Activated naive CD4-positive, alpha-beta T cell treated with anti-CD3 and anti-CD28 coated beads, Interleukin-2, amount 50 U/mL, for 24 hours (primary cell): ENCODE results near the gene CD52.
A peak's percentile ranks its signal among the peaks of the same experiment; 100 is the strongest.
"Not testable (repeated sequence)": the region's sequence is repeated elsewhere in the genome, so short reads cannot be mapped to it uniquely, and the experiment has no call there.

Experiments
- H3K27ac Mint-ChIP-seq: one replicate; pipeline ENCODE4 v1.8.0; 2021; ENCODE audit warnings: mild to moderate bottlenecking, mixed read lengths
- H3K27me3 Mint-ChIP-seq: one replicate; pipeline ENCODE4 v1.8.0; 2021; ENCODE audit warnings: mixed read lengths
- H3K36me3 Mint-ChIP-seq: one replicate; pipeline ENCODE4 v1.8.0; 2021; ENCODE audit warnings: mixed read lengths
- H3K4me1 Mint-ChIP-seq: one replicate; pipeline ENCODE4 v1.8.0; 2021; ENCODE audit warnings: mixed read lengths
- H3K4me3 Mint-ChIP-seq: one replicate; pipeline ENCODE4 v1.8.0; 2021; ENCODE audit warnings: mild to moderate bottlenecking, mixed read lengths
- H3K9me3 Mint-ChIP-seq: one replicate; pipeline ENCODE4 v1.8.0; 2021; ENCODE audit warnings: mixed read lengths

Gene CD52

GRCh38 chr1:26290122-26290881 lies 27.5 kb upstream of the CD52 start:
- no peaks in the 10 kb centered on the region for H3K9me3 Mint-ChIP-seq
- peak overlapping the region; percentile 94 for H3K27ac Mint-ChIP-seq
- peaks cover 83% of the 10 kb centered on the region for H3K4me1 Mint-ChIP-seq
- peak overlapping the region; percentile 51 for H3K4me3 Mint-ChIP-seq
- H3K36me3 Mint-ChIP-seq = no peaks in the 10 kb centered on the region
- H3K27me3 Mint-ChIP-seq = no peaks in the 10 kb centered on the region

GRCh38 chr1:26290882-26291261 lies 26.9 kb upstream of the CD52 start:
- Mint-ChIP-seq H3K4me1 (peaks cover 85% of the 10 kb centered on the region), H3K9me3 (no peaks in the 10 kb centered on the region), H3K4me3 (no peak overlapping the region), H3K27ac (peak overlapping the region; percentile 87), H3K36me3 (no peaks in the 10 kb centered on the region), H3K27me3 (no peaks in the 10 kb centered on the region)

- Mint-ChIP-seq H3K9me3 (no peaks in the 10 kb centered on the region), H3K36me3 (no peaks in the 10 kb centered on the region), H3K4me1 (peaks cover 85% of the 10 kb centered on the region), H3K27me3 (no peaks in the 10 kb centered on the region), H3K4me3 (no peak overlapping the region), H3K27ac (peak overlapping the region; percentile 87)
Observed at GRCh38 chr1:26291433-26291832, 26.3 kb upstream of the CD52 start.

GRCh38 chr1:26291939-26292338 lies 25.8 kb upstream of the CD52 start:
- no peak overlapping the region for H3K4me3 Mint-ChIP-seq

GRCh38 chr1:26292735-26293134 lies 25.0 kb upstream of the CD52 start:
- Mint-ChIP-seq H3K4me1 (peaks cover 72% of the 10 kb centered on the region), H3K27ac (peak overlapping the region; percentile 55)
- not testable (repeated sequence) for H3K36me3 Mint-ChIP-seq, H3K4me3 Mint-ChIP-seq, H3K27me3 Mint-ChIP-seq, H3K9me3 Mint-ChIP-seq

More at GRCh38 chr1:26291939-26292338, 25.8 kb upstream of the CD52 start:
- Mint-ChIP-seq H3K4me1 (peaks cover 80% of the 10 kb centered on the region), H3K27ac (peak overlapping the region; percentile 87), H3K27me3 (no peaks in the 10 kb centered on the region), H3K36me3 (no peaks in the 10 kb centered on the region), H3K9me3 (no peaks in the 10 kb centered on the region)

GRCh38 chr1:26293911-26294463 lies 23.8 kb upstream of the CD52 start:
- Mint-ChIP-seq H3K9me3 (no peaks in the 10 kb centered on the region), H3K36me3 (no peaks in the 10 kb centered on the region), H3K27ac (no peak overlapping the region)

GRCh38 chr1:26295194-26296138 lies 22.3 kb upstream of the CD52 start:
- Mint-ChIP-seq H3K36me3 (no peaks in the 10 kb centered on the region), H3K9me3 (no peaks in the 10 kb centered on the region), H3K27ac (peak overlapping the region; percentile 87), H3K27me3 (no peaks in the 10 kb centered on the region), H3K4me1 (peaks cover 60% of the 10 kb centered on the region), H3K4me3 (no peak overlapping the region)

More at GRCh38 chr1:26293911-26294463, 23.8 kb upstream of the CD52 start:
- H3K4me1 Mint-ChIP-seq = peaks cover 62% of the 10 kb centered on the region
- H3K27me3 Mint-ChIP-seq = no peaks in the 10 kb centered on the region
- no peak overlapping the region for H3K4me3 Mint-ChIP-seq

- H3K27ac Mint-ChIP-seq = no peak overlapping the region
- no peaks in the 10 kb centered on the region for H3K36me3 Mint-ChIP-seq
- peaks cover 54% of the 10 kb centered on the region for H3K4me1 Mint-ChIP-seq
- no peaks in the 10 kb centered on the region for H3K9me3 Mint-ChIP-seq
- no peak overlapping the region for H3K4me3 Mint-ChIP-seq
- H3K27me3 Mint-ChIP-seq = no peaks in the 10 kb centered on the region
Observed at GRCh38 chr1:26296340-26297056, 21.3 kb upstream of the CD52 start.

- Mint-ChIP-seq H3K9me3 (no peaks in the 10 kb centered on the region), H3K4me1 (peaks cover 47% of the 10 kb centered on the region), H3K27me3 (no peaks in the 10 kb centered on the region), H3K27ac (no peak overlapping the region), H3K4me3 (no peak overlapping the region), H3K36me3 (no peaks in the 10 kb centered on the region)
Observed at GRCh38 chr1:26297057-26297790, 20.5 kb upstream of the CD52 start.

GRCh38 chr1:26297791-26298124 lies 20.0 kb upstream of the CD52 start:
- Mint-ChIP-seq H3K36me3 (no peaks in the 10 kb centered on the region), H3K9me3 (no peaks in the 10 kb centered on the region), H3K27me3 (no peaks in the 10 kb centered on the region), H3K4me1 (peaks cover 42% of the 10 kb centered on the region), H3K27ac (no peak overlapping the region), H3K4me3 (no peak overlapping the region)

GRCh38 chr1:26300578-26301275 lies 17.0 kb upstream of the CD52 start:
- Mint-ChIP-seq H3K4me1 (peaks cover 34% of the 10 kb centered on the region), H3K36me3 (no peaks in the 10 kb centered on the region), H3K4me3 (no peak overlapping the region), H3K27ac (no peak overlapping the region), H3K27me3 (no peaks in the 10 kb centered on the region), H3K9me3 (no peaks in the 10 kb centered on the region)

- H3K9me3 Mint-ChIP-seq = no peaks in the 10 kb centered on the region
- H3K4me1 Mint-ChIP-seq = peaks cover 45% of the 10 kb centered on the region
- no peaks in the 10 kb centered on the region for H3K36me3 Mint-ChIP-seq
- no peak overlapping the region for H3K27ac Mint-ChIP-seq
- H3K27me3 Mint-ChIP-seq = no peaks in the 10 kb centered on the region
- H3K4me3 Mint-ChIP-seq = no peak overlapping the region
Observed at GRCh38 chr1:26302733-26303405, 14.9 kb upstream of the CD52 start.

GRCh38 chr1:26305667-26306289 lies 12.0 kb upstream of the CD52 start:
- peaks cover 35% of the 10 kb centered on the region for H3K4me1 Mint-ChIP-seq
- H3K9me3 Mint-ChIP-seq = no peaks in the 10 kb centered on the region
- peak overlapping the region; percentile 100 for H3K4me3 Mint-ChIP-seq
- no peaks in the 10 kb centered on the region for H3K36me3 Mint-ChIP-seq
- H3K27me3 Mint-ChIP-seq = no peaks in the 10 kb centered on the region
- peak overlapping the region; percentile 98 for H3K27ac Mint-ChIP-seq
